ENCODE data around the gene UNC5C.

The UNC5C gene

GRCh38 chr4:95120456-95120855, 428.3 kb downstream of the UNC5C start:
- peaks cover 14% of the 10 kb centered on the region for H3K4me1 Mint-ChIP-seq

GRCh38 chr4:95118497-95118896, 430.3 kb downstream of the UNC5C start:
- Mint-ChIP-seq H3K4me3 (no peak overlapping the region), H3K27ac (no peak overlapping the region), H3K9me3 (no peaks in the 10 kb centered on the region), H3K36me3 (ENCODE audit: low read depth) (peaks cover 14% of the 10 kb centered on the region), H3K4me1 (peaks cover 12% of the 10 kb centered on the region), H3K27me3 (ENCODE audit: low read depth, poor library complexity) (no peaks in the 10 kb centered on the region)
- no peak for TF ChIP-seq CTCF (IDR thresholded peaks at IDR 0.05)
- DNase-seq = no peak

More at GRCh38 chr4:95120456-95120855, 428.3 kb downstream of the UNC5C start:
- TF ChIP-seq CTCF (IDR thresholded peaks at IDR 0.05) = no peak
- Mint-ChIP-seq H3K36me3 (ENCODE audit: low read depth) (peaks cover 12% of the 10 kb centered on the region), H3K27me3 (ENCODE audit: low read depth, poor library complexity) (no peaks in the 10 kb centered on the region), H3K27ac (no peak overlapping the region), H3K9me3 (no peaks in the 10 kb centered on the region), H3K4me3 (no peak overlapping the region)
- no peak for DNase-seq

DNA sequence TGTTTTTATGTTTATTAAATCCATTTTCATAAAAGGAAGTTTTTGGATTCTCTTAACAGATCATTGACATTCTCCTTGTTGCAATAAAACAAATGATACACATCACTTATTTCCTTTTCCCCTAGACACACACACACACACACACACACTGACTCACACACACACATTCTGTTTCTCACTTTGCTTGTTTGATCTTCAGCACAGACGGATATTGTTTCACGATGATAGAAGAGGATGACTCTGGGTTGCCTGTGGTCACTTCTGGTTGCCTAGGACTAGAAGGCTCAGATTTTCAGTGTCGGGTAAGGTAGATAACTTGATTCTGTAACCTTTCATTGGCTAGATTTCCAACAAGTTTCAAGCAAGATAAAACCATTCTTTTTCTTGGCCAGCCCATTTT, 434.3 kb downstream of the UNC5C start:
- no peak for DNase-seq
- Mint-ChIP-seq H3K27ac (no peak overlapping the region), H3K4me3 (no peak overlapping the region), H3K27me3 (ENCODE audit: low read depth, poor library complexity) (no peaks in the 10 kb centered on the region), H3K4me1 (peaks cover 12% of the 10 kb centered on the region), H3K36me3 (ENCODE audit: low read depth) (peaks cover 14% of the 10 kb centered on the region), H3K9me3 (no peaks in the 10 kb centered on the region)
- TF ChIP-seq CTCF (IDR thresholded peaks at IDR 0.05) = no peak

All from nephron progenitor cell (in vitro differentiated cells).